HG03196 (cell line): Measurements from ENCODE around the gene PNMA6F.
"Not testable (repeated sequence)": the region's sequence is repeated elsewhere in the genome, so short reads cannot be mapped to it uniquely, and the experiment has no call there.

ENCODE experiments used
- ATAC-seq: cut with Tn5 transposase; IDR thresholded peaks from one replicate; pipeline ENCODE4 v1.9.1; 2021; ENCODE audit not compliant: unreplicated experiment

Gene PNMA6F

GRCh38 chrX:153303276-153304262, 18.0 kb downstream of the PNMA6F start:
- no peak for ATAC-seq

GRCh38 chrX:153302796-153303195, 18.8 kb downstream of the PNMA6F start:
- no peak for ATAC-seq

GRCh38 chrX:153301746-153302145, 19.8 kb downstream of the PNMA6F start:
- ATAC-seq = no peak

- no peak for ATAC-seq
Observed at GRCh38 chrX:153299855-153300254, 21.7 kb downstream of the PNMA6F start.

- ATAC-seq = no peak
Observed at GRCh38 chrX:153297376-153297775, 24.2 kb downstream of the PNMA6F start.

- not testable (repeated sequence) for ATAC-seq
Observed at GRCh38 chrX:153293485-153294071, 28.0 kb downstream of the PNMA6F start.

GRCh38 chrX:153288807-153289206, 32.8 kb downstream of the PNMA6F start:
- not testable (repeated sequence) for ATAC-seq

- not testable (repeated sequence) for ATAC-seq
Observed at GRCh38 chrX:153285678-153286077, 35.9 kb downstream of the PNMA6F start.

- ATAC-seq = not testable (repeated sequence)
Observed at GRCh38 chrX:153283982-153284381, 37.6 kb downstream of the PNMA6F start.

GRCh38 chrX:153281784-153282183, 39.8 kb downstream of the PNMA6F start:
- not testable (repeated sequence) for ATAC-seq

- not testable (repeated sequence) for ATAC-seq
Observed at GRCh38 chrX:153279304-153279703, 42.3 kb downstream of the PNMA6F start.

- not testable (repeated sequence) for ATAC-seq
Observed at GRCh38 chrX:153276049-153276448, 45.5 kb downstream of the PNMA6F start.

- ATAC-seq = not testable (repeated sequence)
Observed at GRCh38 chrX:153275418-153275817, 46.1 kb downstream of the PNMA6F start.

- not testable (repeated sequence) for ATAC-seq
Observed at GRCh38 chrX:153272584-153272983, 49.0 kb downstream of the PNMA6F start.

GRCh38 chrX:153272070-153272469, 49.5 kb downstream of the PNMA6F start:
- ATAC-seq = not testable (repeated sequence)
